HG02970 (cell line): ENCODE data around the gene PSTPIP2.

Source experiments
- ATAC-seq: cut with Tn5 transposase; IDR thresholded peaks from one replicate; pipeline ENCODE4 v1.9.1; 2021; ENCODE audit warnings: mild to moderate bottlenecking, moderate library complexity, moderate number of reproducible peaks; ENCODE audit not compliant: unreplicated experiment, low FRiP score

The PSTPIP2 gene

DNA sequence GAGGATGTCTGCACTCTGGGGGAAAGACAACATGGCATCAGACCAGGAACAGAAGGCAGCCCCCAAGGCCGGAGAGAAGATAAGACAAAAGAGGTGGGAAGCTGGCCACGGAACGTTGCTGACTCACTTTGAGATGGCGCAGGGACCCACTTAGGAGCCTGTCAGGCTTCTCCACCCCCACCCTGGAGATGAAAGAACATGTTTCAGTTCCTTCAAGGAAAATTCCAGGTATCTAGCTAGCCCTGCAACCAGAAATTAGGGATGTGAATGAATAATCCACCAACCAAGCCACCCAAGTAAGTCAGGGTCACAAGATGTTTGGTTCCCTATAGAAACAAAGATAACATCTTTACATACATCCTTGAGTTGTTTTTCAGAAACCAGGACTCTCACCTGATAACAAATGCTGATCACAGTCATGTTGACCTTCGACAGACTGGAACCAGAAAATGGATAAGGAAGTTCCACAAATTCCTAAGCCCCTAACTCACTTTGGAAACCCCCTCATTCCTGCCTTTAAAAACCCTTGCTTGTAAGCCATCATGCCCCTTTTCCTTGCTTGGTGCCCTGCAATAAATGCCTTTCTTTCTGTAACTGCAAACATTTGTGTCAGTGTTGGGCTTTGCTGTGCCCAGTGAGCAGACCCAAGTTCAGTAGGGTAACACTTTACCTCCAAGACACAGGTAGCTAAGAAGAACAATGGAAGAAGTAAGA lies 31.9 kb downstream of the PSTPIP2 start:
- ATAC-seq = no peak

DNA sequence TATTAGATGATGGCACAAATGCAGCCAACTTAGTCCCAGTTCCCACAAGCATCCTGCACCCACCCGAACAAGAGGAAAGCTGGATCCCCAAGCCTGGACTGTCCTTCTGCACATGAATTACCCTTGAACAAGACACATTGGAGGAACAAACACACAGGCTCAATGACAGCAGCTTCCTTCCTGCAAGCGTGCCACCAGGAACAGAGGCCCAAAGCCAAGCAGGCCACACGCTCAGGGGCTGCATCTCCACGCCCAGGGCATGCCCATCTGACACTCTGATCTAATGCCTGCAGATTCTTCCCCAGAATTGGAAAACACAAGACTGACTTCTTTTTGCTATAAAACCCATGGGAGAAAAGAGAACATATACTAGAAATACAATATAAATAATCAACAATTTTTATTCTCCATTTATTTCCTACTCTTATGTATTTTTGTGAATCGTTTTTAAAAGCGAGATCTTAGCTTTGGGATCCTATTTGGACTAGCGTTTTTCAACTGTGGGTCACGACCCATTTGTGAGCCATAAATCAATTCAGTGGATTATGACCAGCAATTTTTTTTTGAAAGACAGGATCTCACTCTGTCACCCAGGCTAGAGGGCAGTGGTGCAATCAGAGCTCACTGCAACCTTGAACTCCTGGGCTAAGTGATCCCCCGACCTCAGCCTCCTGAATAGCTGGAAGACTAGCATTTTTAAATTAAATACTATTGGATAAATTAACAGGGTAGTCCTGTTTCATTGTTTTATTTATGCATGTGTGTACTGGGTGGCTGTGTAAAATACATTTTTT lies 34.4 kb downstream of the PSTPIP2 start:
- ATAC-seq = no peak

- ATAC-seq = no peak
These were observed 36.1 kb downstream of the PSTPIP2 start for GRCh38 chr18:46035696-46036680.

DNA sequence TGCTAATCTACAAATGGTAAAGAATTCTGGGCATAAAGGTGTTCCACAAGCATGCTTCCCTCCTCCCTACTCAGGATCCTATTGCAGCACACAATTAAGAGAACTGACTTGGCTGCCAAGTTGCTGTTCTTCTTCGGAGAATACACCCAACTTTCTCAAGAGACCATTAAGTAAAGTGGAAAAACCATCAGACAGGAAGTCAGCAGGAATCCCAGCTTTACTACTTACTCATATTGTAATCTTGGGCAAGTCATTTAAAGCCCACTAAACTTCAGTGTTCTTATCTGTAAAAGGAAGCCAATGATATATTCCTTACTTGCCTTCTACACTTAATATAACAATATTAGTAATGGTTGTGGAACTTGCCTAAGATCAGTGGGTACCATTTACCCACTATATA lies 37.8 kb downstream of the PSTPIP2 start:
- no peak for ATAC-seq

DNA sequence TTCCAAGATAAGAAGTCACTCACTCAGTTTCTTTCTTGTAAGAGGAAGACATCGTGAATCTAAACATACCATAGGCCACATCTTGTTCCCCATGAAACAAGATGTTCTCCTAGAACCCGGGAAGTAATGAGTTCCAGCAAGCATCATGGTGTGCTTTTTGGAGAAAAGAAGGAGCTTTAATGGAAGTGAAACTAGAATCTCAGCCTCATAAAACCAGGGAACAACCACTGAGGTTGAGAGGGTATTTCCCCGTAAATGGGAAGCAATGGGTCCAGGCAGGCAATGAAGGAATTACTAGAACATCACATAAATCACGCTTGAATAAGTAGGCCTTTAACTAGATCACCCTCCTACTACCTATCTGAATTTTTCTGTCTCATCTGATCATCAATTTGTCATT lies 40.3 kb downstream of the PSTPIP2 start:
- no peak for ATAC-seq

DNA sequence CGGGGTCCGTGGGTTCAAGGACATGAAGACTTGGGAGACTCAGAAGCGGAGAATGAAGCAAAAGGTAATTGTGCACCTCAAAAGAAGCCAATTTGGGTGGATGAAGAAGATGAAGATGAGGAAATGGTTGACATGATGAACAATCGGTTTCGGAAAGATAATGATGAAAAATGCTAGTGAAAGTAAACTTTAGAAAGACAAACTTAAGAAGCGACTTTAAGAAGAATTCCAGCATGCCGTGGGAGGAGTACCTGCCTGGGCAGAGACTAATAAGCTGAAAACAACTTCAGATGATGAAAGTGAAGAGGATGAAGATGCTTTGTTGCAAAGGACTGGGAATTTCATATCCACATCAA lies 43.5 kb downstream of the PSTPIP2 start:
- ATAC-seq = no peak

DNA sequence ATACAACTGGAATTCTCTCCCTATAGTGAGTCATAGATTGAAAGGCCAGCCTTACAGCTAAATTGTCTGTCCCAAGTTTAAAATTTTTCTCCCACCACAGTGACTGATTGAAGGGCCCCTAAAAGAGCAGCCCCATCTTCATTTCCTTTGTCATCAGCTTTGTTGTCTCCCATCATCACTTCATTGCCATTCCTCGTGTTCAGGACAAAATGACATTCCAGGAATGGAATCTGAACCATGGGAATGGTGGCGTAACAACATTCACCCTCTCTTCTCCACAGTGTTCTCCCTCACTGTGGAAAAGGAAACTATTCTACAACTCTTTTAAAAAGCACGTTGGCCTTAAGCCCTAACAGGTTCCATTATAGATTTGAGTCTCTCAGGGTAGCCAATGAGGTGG lies 52.1 kb downstream of the PSTPIP2 start:
- ATAC-seq = no peak

DNA sequence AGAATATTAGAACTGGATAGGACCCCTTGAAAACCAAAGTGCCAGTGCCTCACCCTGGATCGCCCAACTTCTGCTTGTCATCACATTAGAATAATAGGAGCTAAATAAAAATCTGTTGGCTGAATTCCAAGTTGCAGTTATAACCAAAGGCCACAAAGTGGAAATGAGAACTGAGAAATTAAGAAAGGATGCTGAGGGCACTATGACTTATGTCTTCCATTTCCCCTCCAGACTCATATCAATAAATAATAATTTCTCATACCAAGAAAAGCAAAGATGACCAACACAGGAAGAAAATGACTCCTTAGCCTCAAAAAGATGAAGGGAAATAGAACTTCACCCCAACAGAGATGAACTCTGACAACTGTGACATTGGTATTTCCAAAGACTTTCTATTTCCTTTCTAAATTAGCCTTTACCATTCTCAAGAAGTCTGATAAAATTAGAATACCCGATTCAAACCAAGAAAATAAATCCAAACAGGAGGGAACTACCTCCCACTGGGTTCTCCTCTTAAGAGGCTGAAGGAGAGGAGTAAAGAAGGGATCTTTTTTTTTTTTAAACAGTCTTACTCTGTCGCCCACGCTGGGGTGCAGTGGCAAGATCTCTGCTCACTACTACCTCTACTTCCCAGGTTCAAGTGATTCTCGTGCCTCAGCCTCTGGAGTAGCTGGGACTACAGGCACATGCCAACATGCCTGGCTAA lies 58.4 kb downstream of the PSTPIP2 start:
- no peak for ATAC-seq

GRCh38 chr18:46010676-46011075 lies 61.4 kb downstream of the PSTPIP2 start:
- no peak for ATAC-seq

GRCh38 chr18:46010050-46010449 lies 62.0 kb downstream of the PSTPIP2 start:
- no peak for ATAC-seq

GRCh38 chr18:46009125-46009840 lies 62.8 kb downstream of the PSTPIP2 start:
- no peak for ATAC-seq

DNA sequence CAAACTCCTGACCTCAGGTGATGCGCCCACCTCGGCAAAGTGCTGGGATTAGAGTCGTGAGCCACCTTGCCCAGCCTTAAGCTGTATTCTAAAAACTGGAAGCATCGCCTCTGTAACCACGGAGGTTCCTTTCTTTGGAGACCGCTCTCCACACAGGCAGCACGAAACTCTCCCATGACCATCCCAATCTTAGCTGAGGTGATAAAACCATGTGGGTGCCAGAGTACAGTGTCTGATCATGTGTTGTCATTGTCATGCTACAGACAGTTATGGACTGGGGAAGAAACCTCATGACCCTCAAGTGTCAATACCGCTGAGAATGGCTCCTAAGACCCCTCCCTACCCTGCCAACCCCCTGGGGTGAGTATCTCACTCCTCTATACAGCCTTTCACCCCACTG lies 63.5 kb downstream of the PSTPIP2 start:
- ATAC-seq = no peak

DNA sequence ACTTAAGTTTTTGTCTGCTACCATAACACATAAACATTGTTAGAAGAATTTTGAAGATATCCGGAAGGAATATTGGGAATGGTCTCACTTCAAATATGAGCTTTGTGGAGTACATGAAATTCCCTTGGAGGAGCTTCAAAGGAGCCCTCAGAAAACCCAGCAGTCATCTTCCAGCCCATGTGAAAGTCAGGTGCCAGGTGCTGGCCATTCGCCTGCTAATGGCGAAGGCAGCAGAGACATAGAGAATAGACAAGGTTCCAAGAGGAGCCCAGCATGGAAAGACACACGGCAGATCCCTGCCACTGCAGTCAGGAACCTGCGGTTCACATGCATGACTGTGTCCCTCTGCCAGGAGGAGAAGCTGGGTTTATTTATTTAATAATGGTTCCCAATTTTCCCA lies 64.9 kb downstream of the PSTPIP2 start:
- ATAC-seq = no peak

DNA sequence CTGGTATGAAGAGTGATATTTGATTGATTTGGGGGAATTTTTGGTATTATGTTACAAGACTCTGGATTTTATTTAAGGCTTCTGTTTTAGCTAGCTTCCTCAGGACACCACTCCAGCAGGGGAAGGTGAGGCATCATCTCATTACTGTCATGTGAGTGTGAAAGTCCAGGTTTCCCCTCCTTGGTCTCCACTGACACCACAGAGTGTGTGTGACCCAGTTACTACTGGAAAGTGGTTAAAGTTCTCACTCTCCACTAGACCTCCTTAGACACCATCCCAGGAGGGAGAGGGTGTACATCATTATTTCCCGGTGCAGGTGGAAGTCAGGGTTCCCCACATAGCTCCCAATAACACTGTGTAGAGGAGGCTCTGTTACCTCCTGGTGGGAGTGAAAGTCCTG lies 69.1 kb downstream of the PSTPIP2 start:
- no peak for ATAC-seq

DNA sequence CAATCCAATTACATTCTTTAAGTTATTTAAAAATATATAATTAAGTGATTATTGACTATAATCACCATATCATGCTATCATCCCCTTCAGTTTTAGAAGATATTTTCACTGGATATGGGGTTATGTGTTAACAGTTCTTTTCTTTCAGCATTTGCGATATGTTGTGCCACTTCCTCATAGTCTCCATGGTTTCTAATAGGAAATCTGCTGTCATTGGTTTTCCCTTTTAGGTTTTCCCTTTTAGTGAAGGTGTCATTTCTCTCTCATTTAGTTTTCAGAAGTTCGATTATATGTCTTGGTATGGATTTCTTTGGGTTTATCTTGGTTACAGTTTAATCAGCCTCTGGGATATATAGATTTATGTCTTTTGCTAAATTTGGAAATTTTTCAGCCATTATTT lies 70.2 kb downstream of the PSTPIP2 start:
- ATAC-seq = no peak

- no peak for ATAC-seq
These were observed 71.0 kb downstream of the PSTPIP2 start for GRCh38 chr18:46001074-46001473.

GRCh38 chr18:45999536-45999935 lies 72.5 kb downstream of the PSTPIP2 start:
- no peak for ATAC-seq

DNA sequence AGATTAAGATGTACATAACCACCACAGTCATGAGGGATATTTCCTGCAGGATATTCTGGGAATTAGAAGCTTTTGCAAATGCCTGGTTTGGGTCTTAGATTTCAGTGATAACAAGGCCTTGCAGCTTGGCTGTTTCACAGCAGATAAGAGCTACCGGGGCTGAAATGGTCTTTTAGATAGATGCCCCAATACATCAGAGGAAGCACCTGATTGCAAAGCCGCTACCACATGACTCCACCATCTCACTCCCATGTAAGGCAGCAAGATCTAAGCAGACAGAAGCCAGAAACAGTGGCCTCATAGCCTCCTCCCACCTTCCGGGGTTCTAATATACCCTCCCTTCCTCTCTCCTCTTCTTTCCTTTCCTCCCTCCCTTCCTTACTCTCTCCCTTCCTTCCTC lies 73.8 kb downstream of the PSTPIP2 start:
- no peak for ATAC-seq

GRCh38 chr18:45997700-45998151 lies 74.3 kb downstream of the PSTPIP2 start:
- no peak for ATAC-seq

DNA sequence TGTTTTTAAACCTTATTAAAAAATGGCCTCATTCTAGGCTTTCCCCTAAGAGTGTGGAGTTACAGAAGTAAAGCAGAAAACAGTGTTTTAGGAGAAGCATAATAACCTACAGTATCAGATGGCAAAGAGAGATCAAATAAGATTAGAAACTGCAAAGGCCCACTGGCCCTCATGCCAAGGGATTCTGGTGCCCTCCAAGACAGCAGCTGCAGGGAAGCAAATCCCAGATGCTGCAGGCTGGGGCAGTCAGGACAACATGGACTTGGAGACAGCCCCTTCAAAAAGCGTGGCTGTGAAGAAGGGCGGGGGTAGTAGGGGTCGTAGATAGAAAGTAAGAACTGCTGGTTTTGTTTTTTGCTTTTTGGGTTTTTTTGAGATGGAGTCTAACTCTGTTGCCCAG lies 76.6 kb downstream of the PSTPIP2 start:
- no peak for ATAC-seq
